HTR-8/SVneo (cell line): Measurements from ENCODE around the gene UBA52.

Source experiments
- DNase-seq: peaks from one replicate; pipeline ENCODE4 v3.0.0; 2011; ENCODE audit warnings: low spot score, mixed read lengths; ENCODE audit not compliant: insufficient read length
- FAIRE-seq: peaks from 2 replicates; lab custom pipeline; 2011; peaks lifted over from hg19 to GRCh38; lab: Jason Lieb, UNC

Gene UBA52

GRCh38 chr19:18605546-18606280 lies 34.1 kb downstream of the UBA52 start:
- FAIRE-seq (peak; percentile 20), DNase-seq (no peak)

DNA sequence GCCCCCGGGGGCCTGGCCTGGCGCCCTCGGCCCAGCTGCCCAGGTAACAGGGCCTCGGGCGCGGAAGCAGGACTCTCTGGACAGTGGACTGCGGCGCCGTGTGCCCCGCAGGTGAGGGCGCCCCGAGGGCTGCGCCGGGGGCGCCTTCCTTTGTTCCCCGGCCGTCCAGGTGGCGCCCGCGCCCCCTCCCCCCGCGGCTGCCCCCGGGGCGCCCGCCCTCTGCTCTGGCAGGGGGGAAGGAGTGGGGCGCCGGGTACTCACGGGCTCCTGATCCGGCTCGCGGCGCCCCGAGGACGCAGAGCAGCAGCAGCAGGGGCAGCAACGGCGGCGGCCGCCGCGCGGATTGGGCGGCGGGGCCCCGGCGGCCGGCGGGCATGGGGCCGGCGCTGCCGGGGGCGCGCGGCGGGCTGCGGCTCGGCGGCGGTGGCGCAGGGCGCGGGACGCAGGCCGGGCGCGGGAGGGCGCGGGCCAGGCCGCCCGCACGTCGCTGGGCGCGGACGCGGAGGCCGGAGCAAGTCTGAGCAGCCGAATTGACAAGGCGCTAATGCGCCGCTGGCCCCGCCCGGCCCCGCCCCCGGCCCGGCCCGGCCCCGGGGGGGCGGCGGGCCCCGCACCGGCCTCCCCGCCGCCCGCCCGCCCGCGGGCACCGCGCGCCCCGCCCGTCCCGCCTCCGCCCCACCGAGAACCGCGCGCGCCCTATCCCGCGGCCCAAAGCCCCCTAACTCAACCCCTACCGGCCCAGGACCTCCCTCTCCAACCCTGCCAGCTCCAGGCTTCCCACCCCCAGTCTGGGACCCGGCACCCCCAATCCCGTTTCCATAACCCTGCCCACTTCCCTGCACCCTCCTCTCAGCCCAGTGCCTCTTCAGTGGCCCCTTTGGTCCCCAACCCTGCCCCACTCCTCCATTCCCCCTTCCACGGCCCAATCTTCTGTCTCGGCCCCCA lies 34.9 kb downstream of the UBA52 start, which contains the start of gene CRLF1:
CRLF1 (minus strand) TSS at position 519 of the 945 bp plus-strand sequence; CDS start at position 376, 143 bp downstream.
- no peak for DNase-seq

DNA sequence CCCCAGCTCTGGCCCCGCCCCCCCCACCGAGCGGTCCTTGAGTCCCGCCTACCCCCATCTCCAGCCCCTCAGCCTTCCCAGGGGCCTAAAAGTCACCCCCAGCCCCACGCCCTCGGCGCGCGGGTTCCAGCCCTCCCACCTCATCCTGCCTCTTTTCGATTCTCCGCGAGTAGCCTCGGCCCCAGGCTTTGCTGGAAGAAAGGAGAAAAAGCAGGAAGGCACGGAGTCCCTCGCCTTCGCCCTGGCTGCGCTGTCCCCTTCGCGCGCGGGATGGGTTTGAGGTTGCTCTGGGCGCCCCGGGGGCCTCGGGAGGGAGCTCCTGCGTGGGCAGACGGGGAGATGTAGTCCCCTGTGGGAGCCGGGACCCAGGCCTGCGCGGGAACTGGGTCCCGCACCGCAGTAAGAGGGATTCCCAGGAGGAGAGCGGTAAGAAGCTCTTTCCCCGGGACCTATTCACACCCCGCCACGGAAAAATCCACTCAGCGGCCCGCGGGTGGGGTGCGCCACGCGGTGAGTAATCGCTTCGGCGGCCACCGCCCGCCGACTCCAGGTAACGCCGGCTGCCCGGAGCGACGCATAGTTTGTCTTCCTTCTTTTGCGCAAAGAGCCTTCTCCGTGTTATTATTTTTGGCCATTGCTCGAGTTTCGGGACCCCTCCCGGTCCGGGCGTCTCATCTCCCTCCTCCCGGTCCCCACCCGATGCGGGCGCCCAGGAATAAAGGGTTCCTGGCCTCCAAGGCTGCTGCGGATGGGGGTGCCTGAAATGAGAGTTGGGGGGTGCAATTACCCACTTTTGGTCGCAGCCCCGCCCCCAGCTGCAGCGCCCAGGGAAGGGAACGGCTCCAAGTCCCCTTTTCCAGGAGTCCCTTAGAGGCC lies 35.8 kb downstream of the UBA52 start:
- DNase-seq (no peak), FAIRE-seq (no peak)

More for the DNA sequence above, 34.9 kb downstream of the UBA52 start, which contains the start of gene CRLF1:
- FAIRE-seq = no peak

DNA sequence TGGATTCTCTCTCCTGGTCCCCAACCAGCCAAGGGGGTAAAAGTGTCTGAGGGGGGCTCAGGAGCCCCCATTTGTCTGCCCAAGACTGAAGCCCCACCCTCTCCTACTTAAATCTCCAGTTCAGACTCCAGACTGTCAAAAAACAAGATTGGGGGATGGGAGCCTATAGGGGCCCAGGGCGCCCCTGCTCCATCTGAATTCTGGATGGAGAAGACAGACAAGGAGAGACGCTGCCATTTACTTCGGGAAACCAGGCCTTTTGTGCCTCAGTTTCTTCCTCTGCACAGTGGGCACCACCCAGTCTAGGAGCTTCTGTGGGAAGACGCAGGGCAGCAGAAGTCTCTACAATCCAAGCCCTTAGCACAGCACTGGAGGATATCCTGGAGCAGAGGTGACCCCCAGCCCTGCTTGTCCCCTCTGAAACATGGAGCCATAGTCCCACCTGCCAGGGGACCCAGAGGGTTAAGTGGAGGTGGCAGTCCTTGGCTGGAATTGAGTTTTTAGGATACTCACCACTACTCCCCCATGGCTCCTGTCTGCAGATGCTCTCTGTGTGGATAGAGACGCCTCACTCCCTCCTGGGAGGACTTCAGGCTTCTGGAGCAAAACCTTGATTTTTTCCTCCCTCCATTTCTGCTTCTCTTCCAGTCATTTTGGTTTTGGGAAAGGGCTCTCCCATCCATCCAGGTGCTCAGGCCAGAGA lies 36.6 kb downstream of the UBA52 start:
- DNase-seq (no peak), FAIRE-seq (no peak)

GRCh38 chr19:18608805-18609716 lies 37.4 kb downstream of the UBA52 start:
- FAIRE-seq (no peak), DNase-seq (no peak)

GRCh38 chr19:18609717-18610051 lies 38.0 kb downstream of the UBA52 start:
- FAIRE-seq = no peak
- no peak for DNase-seq

GRCh38 chr19:18610245-18610555 lies 38.5 kb downstream of the UBA52 start:
- FAIRE-seq (no peak), DNase-seq (no peak)

- DNase-seq = no peak
Measured at GRCh38 chr19:18610556-18611326, 39.1 kb downstream of the UBA52 start.

DNA sequence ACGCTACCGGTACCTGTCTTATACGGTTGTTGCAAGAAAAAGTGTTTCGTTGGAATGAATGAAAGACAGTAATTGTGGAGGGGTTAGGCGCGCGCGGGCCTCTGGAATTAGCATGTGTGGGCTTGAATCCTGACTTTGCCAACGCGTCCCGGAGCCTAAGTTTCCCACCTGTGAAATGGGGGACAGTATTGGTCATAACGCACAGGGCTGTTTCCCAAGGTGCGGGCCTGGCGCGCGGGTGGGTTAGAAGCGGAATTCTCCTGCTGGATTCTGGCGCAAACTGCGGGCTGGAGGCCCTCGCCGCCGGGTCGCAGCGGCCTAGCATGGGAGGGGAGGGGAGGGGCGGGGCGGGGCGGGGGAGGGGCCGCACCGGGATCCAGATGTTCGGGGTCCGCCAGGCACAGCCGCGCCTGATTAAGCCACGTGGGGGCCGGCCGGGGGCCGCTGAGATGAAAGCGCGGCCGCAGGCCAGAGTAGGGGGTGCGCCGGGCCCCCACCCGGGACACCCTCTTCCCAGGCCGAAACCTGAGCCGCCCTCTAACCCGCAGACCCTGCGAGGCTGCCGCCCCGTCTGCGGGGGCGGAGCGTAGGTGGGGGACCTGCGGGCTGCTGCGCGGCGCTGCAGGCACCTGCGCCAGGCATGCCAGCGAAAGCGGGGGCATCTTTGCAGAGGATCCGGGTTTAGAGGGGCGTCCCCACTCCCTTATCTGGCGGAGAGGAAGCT lies 39.8 kb downstream of the UBA52 start:
- peak; percentile 33 for FAIRE-seq

More at GRCh38 chr19:18610556-18611326, 39.1 kb downstream of the UBA52 start:
- peak; percentile 86 for FAIRE-seq

GRCh38 chr19:18612051-18612771 lies 40.6 kb downstream of the UBA52 start:
- FAIRE-seq = no peak
- DNase-seq = no peak

More for the DNA sequence above, 39.8 kb downstream of the UBA52 start:
- no peak for DNase-seq

DNA sequence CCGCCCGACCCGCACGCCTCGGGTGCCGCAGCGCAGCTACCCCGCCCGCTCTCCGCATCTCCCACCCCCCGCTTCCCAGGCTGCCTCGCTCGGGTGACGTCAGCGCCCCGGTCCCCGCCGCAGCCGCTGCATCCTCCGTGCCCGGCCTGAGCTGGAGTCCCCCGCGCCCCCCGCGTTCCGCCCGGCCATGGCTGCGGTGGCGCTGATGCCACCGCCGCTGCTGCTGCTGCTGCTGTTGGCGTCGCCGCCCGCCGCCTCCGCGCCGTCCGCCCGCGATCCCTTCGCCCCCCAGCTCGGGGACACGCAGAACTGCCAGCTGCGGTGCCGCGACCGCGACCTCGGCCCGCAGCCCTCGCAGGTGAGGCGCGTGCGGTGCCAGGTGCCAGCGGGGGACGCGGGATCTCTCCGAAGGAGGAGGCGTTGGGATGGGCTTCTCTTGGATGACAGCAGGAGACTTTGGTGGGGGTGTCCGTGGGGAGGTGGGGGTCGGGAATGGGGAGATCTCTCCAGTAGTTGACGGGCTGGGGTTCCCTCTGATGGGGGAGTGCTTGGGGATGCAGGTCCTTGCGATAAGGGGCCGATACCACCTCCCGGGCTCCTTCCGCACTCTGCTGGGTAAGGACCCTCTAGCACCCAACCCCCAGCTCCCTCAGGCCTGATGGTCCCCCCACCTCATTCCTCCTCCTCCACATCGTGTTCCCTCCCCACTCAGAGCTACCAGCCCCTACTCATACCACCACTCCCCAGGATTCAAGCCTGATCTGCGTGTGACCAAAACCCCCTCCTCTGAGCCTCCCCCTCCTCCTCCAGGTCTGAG lies 41.3 kb downstream of the UBA52 start, which contains the start of gene TMEM59L:
TMEM59L (plus strand) TSS at position 99 of the 817 bp plus-strand sequence; CDS start at position 188, 89 bp downstream.
- peak; percentile 48 for FAIRE-seq
- no peak for DNase-seq

- FAIRE-seq (no peak), DNase-seq (no peak)
Measured at GRCh38 chr19:18613589-18614234, 42.1 kb downstream of the UBA52 start.

GRCh38 chr19:18616023-18616422 lies 44.4 kb downstream of the UBA52 start:
- FAIRE-seq = no peak
- no peak for DNase-seq

DNA sequence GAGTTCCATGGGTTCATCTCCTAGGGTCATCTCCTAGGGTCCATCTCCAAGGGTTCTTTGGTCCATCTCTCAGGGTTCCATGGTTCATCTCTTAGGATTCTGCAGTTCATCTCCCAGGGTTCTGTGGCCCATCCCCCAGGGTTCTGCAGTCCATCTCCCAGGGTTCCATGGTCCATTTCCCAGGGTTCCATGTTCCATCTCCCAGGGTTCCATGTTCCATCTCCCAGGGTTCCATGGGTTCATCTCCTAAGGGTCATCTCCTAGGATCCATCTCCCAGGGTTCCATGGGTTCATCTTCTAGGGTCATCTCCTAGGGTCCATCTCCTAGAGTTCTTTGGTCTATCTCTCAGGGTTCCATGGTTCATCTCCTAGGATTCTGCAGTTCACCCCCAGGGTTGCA lies 45.9 kb downstream of the UBA52 start:
- FAIRE-seq = no peak
- no peak for DNase-seq

DNA sequence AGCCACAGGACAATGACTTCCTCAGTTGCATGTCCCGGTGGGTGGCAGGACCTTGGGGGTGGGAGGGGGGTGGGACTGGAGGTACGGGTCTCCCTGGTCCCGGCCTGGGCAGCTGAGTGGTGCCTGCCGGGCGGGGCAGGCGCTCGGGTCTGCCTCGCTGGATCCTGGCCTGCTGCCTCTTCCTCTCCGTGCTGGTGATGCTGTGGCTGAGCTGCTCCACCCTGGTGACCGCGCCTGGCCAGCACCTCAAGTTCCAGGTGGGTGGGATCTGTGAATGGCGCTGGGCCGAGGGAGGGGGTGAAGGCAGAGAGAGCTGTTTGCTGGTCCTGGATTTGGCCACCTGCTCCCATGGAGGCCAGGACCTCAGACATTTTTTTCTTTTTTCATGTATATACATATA lies 46.6 kb downstream of the UBA52 start:
- FAIRE-seq = no peak
- no peak for DNase-seq
